MCF 10A (cell line): ENCODE data around the gene TCN1. TPM values are rescaled to one million over a fixed set of nuclear protein-coding genes. Genes with fewer than 3 reads are reported as not detected.
"Not testable (repeated sequence)": the region's sequence is repeated elsewhere in the genome, so short reads cannot be mapped to it uniquely, and the experiment has no call there.

ENCODE experiments used
- BruUV-seq: library from RNA; stranded (reverse); fragments of 400-500 nt; replicated peaks from 2 replicates; lab custom pipeline; 2021; lab: Mats Ljungman, UMichigan
- CTCF ChIA-PET: fragments of 300-600 bp; sonication (Branson Sonifier 250); formaldehyde crosslinking; extraction: SDS; loops from one replicate; lab custom pipeline; 2021; ENCODE audit warnings: antibody characterized with exemption, inconsistent platforms; lab: Yijun Ruan, JAX
- POLR2A ChIA-PET: fragments of 300-600, 350-650 bp; sonication (Branson Sonifier 250); formaldehyde crosslinking; extraction: SDS; loops from one replicate; lab custom pipeline; 2020; ENCODE audit warnings: antibody characterized with exemption, inconsistent platforms; lab: Yijun Ruan, JAX
- DNase-seq: peaks from one replicate; pipeline ENCODE4 v3.0.0-alpha.2; 2018; ENCODE audit not compliant: unreplicated experiment
- H3K27ac Mint-ChIP-seq: one replicate; pipeline ENCODE4 v1.8.0; 2022; ENCODE audit warnings: mild to moderate bottlenecking, low read depth, mixed read lengths; ENCODE audit not compliant: unreplicated experiment
- H3K27me3 Mint-ChIP-seq: one replicate; pipeline ENCODE4 v1.8.0; 2022; ENCODE audit warnings: mixed read lengths; ENCODE audit not compliant: insufficient read depth, unreplicated experiment
- H3K36me3 Mint-ChIP-seq: one replicate; pipeline ENCODE4 v1.8.0; 2022; ENCODE audit warnings: mild to moderate bottlenecking, moderate library complexity, mixed read lengths; ENCODE audit not compliant: insufficient read depth, unreplicated experiment
- H3K4me1 Mint-ChIP-seq: one replicate; pipeline ENCODE4 v1.8.0; 2022; ENCODE audit warnings: mixed read lengths; ENCODE audit not compliant: insufficient read depth, unreplicated experiment
- H3K4me3 Mint-ChIP-seq: one replicate; pipeline ENCODE4 v1.8.0; 2022; ENCODE audit warnings: mild to moderate bottlenecking, moderate library complexity, mixed read lengths; ENCODE audit not compliant: unreplicated experiment
- H3K9me3 Mint-ChIP-seq: one replicate; pipeline ENCODE4 v1.8.0; 2022; ENCODE audit warnings: mixed read lengths; ENCODE audit not compliant: unreplicated experiment
- CTCF ChIP-seq: fragments of 200-600 bp; IDR thresholded peaks from one replicate; pipeline ENCODE4 v1.8.0; 2022; ENCODE audit warnings: antibody characterized with exemption, mild to moderate bottlenecking; ENCODE audit not compliant: unreplicated experiment
- intact Hi-C: fragments of 100-400 bp; cut with micrococcal nuclease; formaldehyde crosslinking; loops from 2 replicates; pipeline ENCODE4 v1.14.1; 2022
- total RNA-seq: library from RNA; stranded (reverse); gene quantifications from 2 replicates; pipeline ENCODE4 v1.2.3, GENCODE V29; 2022

The TCN1 gene
- total RNA-seq, 1 experiment from 2014 or later, result not detected

- no TSS peak for BruUV-seq
- POLR2A ChIA-PET, result no interaction called here
- Mint-ChIP-seq H3K27me3 (no peaks in the 10 kb centered on the region), H3K27ac (no peak overlapping the region), H3K4me1 (no peaks in the 10 kb centered on the region), H3K9me3 (no peaks in the 10 kb centered on the region), H3K36me3 (no peaks in the 10 kb centered on the region), H3K4me3 (no peak overlapping the region)
- no peak for DNase-seq
- CTCF ChIA-PET, result interaction anchor here (0.6 kb wide), 1 partner anchor 574 kb away, joined by 3 read pairs; no protein-coding TSS in a partner anchor
- no peak for TF ChIP-seq CTCF
- intact Hi-C loops, result no loop called here
Observed at GRCh38 chr11:59849129-59849528, 17.2 kb downstream of the TCN1 start.

GRCh38 chr11:59848439-59848838, 17.8 kb downstream of the TCN1 start:
- H3K4me3 Mint-ChIP-seq, H3K27ac Mint-ChIP-seq, H3K9me3 Mint-ChIP-seq, DNase-seq, CTCF ChIA-PET, POLR2A ChIA-PET, BruUV-seq, H3K4me1 Mint-ChIP-seq, H3K36me3 Mint-ChIP-seq, intact Hi-C loops, H3K27me3 Mint-ChIP-seq: not testable (repeated sequence)

- POLR2A ChIA-PET, result no interaction called here
- no peak for TF ChIP-seq CTCF
- CTCF ChIA-PET, result interaction anchor here (2.0 kb wide), 1 partner anchor 30 kb away, joined by 5 read pairs; no protein-coding TSS in a partner anchor
- Mint-ChIP-seq H3K9me3 (no peaks in the 10 kb centered on the region), H3K27ac (no peak overlapping the region), H3K4me1 (no peaks in the 10 kb centered on the region), H3K27me3 (no peaks in the 10 kb centered on the region), H3K36me3 (no peaks in the 10 kb centered on the region), H3K4me3 (no peak overlapping the region)
- intact Hi-C loops, result no loop called here
- BruUV-seq, result no TSS peak
- no peak for DNase-seq
Observed at GRCh38 chr11:59847626-59848025, 18.7 kb downstream of the TCN1 start.

- Mint-ChIP-seq H3K4me3 (no peak overlapping the region), H3K9me3 (no peaks in the 10 kb centered on the region), H3K27me3 (no peaks in the 10 kb centered on the region), H3K36me3 (no peaks in the 10 kb centered on the region), H3K27ac (no peak overlapping the region), H3K4me1 (no peaks in the 10 kb centered on the region)
- intact Hi-C loops, result no loop called here
- ChIA-PET CTCF (interaction anchor here (1.1 to 2.0 kb wide), 2 partner anchors 29 to 72 kb away, joined by 3 to 5 read pairs; no protein-coding TSS in a partner anchor), POLR2A (no interaction called here)
- no peak for DNase-seq
- BruUV-seq, result no TSS peak
- TF ChIP-seq CTCF, result no peak
Observed at GRCh38 chr11:59846556-59846955, 19.7 kb downstream of the TCN1 start.

DNA sequence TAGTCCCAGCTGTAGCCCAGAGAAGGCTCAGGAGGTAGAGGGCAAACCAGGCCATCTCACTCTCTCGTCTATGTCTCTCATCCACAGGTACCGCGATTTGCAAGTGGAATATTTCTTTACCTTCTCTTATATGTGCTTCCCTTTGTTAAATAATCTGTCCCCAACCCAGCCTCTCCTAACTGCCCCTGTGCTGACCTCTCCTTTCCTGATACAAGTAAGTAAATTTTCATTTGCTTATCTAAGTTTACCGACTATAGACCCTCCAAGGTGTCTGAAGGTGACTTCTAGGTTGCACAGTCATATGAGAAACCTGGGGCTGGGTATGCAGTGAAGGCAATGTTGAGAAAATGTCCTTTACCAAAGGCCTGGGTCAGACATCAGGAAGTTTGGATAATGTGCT, 20.9 kb downstream of the TCN1 start, which contains the start of gene CBLIF:
Gene CBLIF, minus strand, starts transcription at position 101 of the 400 bp plus-strand sequence. Its CDS starts 46 bp downstream, at position 55.
- no peak for DNase-seq
- Mint-ChIP-seq H3K9me3 (no peaks in the 10 kb centered on the region), H3K27me3 (no peaks in the 10 kb centered on the region), H3K27ac (no peak within 1 kb of the TSS), H3K4me1 (no peaks in the 10 kb centered on the region), H3K4me3 (no peak within 1 kb of the TSS), H3K36me3 (no peaks in the 10 kb centered on the region)
- intact Hi-C loops, result no loop called here
- BruUV-seq, result no TSS peak
- ChIA-PET CTCF (interaction anchor here (1.1 kb wide), 1 partner anchor 73 kb away, joined by 3 read pairs; no protein-coding TSS in a partner anchor), POLR2A (no interaction called here)
- TF ChIP-seq CTCF, result no peak
